CD4-positive, CD25-positive, alpha-beta regulatory T cell (primary cell): ENCODE data around the gene MRPS12. TPM values are rescaled to one million over a fixed set of nuclear protein-coding genes. Genes with fewer than 3 reads are reported as not detected.

Source experiments
- ATAC-seq, 2 donors: fragments of 150-1000 bp; cut with Tn5 transposase; one replicate each; pipeline ENCODE4 v1.10.0; 2021; ENCODE audit warnings: low read depth in 2 of 2, moderate number of reproducible peaks in 2 of 2, moderate library complexity in 1 of 2
- DNase-seq, 3 donors: peaks; one replicate each; pipeline versions ENCODE4 v3.0.0 to v3.0.0-alpha.2; 2012 to 2022; ENCODE audit warnings: mixed read lengths in 1 of 3
- H3K27ac ChIP-seq: one replicate; pipeline ENCODE4 v1.7.0; 2013; ENCODE audit warnings: mild to moderate bottlenecking, low read length; ENCODE audit not compliant: insufficient read depth, poor library complexity, severe bottlenecking
- H3K27me3 ChIP-seq: one replicate; pipeline ENCODE4 v1.7.0; 2013; ENCODE audit warnings: low read length; ENCODE audit not compliant: control insufficient read depth, insufficient read depth
- H3K36me3 ChIP-seq: one replicate; pipeline ENCODE4 v1.7.0; 2013; ENCODE audit warnings: mild to moderate bottlenecking, low read length, moderate library complexity; ENCODE audit not compliant: control insufficient read depth, insufficient read depth
- H3K4me1 ChIP-seq: 2 replicates; pipeline ENCODE4 v1.7.0; 2013; ENCODE audit warnings: mild to moderate bottlenecking, low read length; ENCODE audit not compliant: insufficient read depth, control insufficient read depth, poor library complexity, severe bottlenecking
- H3K4me3 ChIP-seq: one replicate; pipeline ENCODE4 v1.7.0; 2013; ENCODE audit warnings: low read depth, mild to moderate bottlenecking, low read length, moderate library complexity
- H3K9me3 ChIP-seq, 2 experiments: 1 replicate in 1 of 2; 2 replicates in 1 of 2; pipeline ENCODE4 v1.7.0; 2013; ENCODE audit warnings: low read length in 2 of 2, mild to moderate bottlenecking in 1 of 2, moderate library complexity in 1 of 2; ENCODE audit not compliant: control insufficient read depth in 2 of 2
- H3K27ac Mint-ChIP-seq, 3 donors: one replicate each; pipeline ENCODE4 v1.8.0; 2020 to 2022; ENCODE audit warnings: mild to moderate bottlenecking in 3 of 3, mixed read lengths in 3 of 3, moderate library complexity in 2 of 3
- H3K27me3 Mint-ChIP-seq: one replicate; pipeline ENCODE4 v1.8.0; 2022; ENCODE audit warnings: mild to moderate bottlenecking, mixed read lengths
- H3K36me3 Mint-ChIP-seq: one replicate; pipeline ENCODE4 v1.8.0; 2020; ENCODE audit warnings: mixed read lengths
- H3K4me1 Mint-ChIP-seq, 4 donors: one replicate each; pipeline ENCODE4 v1.8.0; 2020 to 2022; ENCODE audit warnings: mixed read lengths in 4 of 4, mild to moderate bottlenecking in 1 of 4
- H3K4me3 Mint-ChIP-seq, 4 donors: one replicate each; pipeline ENCODE4 v1.8.0; 2020 to 2022; ENCODE audit warnings: mild to moderate bottlenecking in 4 of 4, mixed read lengths in 4 of 4, moderate library complexity in 3 of 4
- H3K9me3 Mint-ChIP-seq, 7 donors: one replicate each; pipeline ENCODE4 v1.8.0; 2020 to 2022; ENCODE audit warnings: mixed read lengths in 7 of 7, mild to moderate bottlenecking in 3 of 7, moderate library complexity in 2 of 7
- polyA plus RNA-seq, 4 donors: library from polyadenylated mRNA; unstranded; fragments of 300-500 nt; fragmentation: Illumina TruSeq; gene quantifications; one replicate each; pipeline ENCODE4 v1.2.3, GENCODE V29; 2021
- total RNA-seq: library from RNA; stranded (reverse); gene quantifications from one replicate; pipeline ENCODE4 v1.2.3, GENCODE V29; 2022

The MRPS12 gene
- total and polyA plus RNA-seq, 5 donors from 2014 or later: 19.8 to 114 (median 106) TPM

DNA sequence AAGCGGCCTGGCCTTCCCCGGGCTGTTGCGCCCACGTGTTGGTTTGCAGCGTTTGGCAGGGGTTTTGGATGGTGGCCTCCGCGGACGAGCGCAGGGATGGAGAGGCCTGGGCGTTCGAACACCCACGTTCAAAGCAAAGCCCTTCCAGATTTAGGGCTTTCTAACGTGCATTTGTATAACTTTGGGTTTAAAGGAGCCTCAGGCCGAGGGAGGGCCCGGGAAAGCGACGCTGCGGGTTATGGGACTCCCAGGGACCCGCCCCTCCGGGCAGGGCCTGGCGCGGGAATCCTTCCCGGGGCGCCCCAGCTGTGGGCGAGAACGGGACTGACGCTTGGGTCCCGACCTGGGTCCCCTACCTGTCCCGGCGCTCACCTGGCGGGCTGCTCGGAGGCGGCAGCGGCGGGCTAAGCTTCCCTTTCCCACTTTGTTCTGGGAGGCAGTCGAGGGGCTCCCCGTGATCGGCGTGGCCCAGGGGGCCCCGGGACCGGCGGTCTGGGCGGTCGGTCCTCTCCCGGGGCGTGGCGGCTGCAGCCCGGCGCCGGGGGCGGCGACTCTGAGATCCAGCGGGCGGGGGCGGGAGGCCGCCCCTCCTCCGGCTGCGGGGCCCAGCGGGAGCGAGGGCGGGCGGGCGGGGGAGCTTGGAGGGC is 44.6 kb downstream of the MRPS12 start, which contains the start of gene FBXO17:
FBXO17 (minus strand) TSS at position 529 of the 647 bp plus-strand sequence. CDS start 25,423 bp downstream, outside the sequence.
- H3K4me1 ChIP-seq: no peaks in the 10 kb centered on the region

GRCh38 chr19:38975861-38976271 is 45.1 kb downstream of the MRPS12 start:
- Histone ChIP-seq H3K4me1 (no peaks in the 10 kb centered on the region), H3K27ac (no peak overlapping the region), H3K4me3 (no peak overlapping the region), H3K27me3 (peaks cover 3% of the 10 kb centered on the region), H3K9me3 (no peaks in the 10 kb centered on the region), H3K36me3 (no peaks in the 10 kb centered on the region)
- Mint-ChIP-seq H3K36me3 (no peaks in the 10 kb centered on the region), H3K4me3 (peak overlapping the region in 1 of 4 donors; percentile 72), H3K27ac (no peak overlapping the region), H3K27me3 (peaks cover 17% of the 10 kb centered on the region), H3K4me1 (peaks cover 0 to 21% (median 6%) of the 10 kb centered on the region in 4 donors), H3K9me3 (peaks cover 0 to 8% (median 3%) of the 10 kb centered on the region in 7 donors)
- no peak for DNase-seq
- no peak for ATAC-seq

More for the DNA sequence above, 44.6 kb downstream of the MRPS12 start, which contains the start of gene FBXO17:
- H3K27ac ChIP-seq: no peak within 1 kb of the TSS
- no peak within 1 kb of the TSS for H3K27ac Mint-ChIP-seq
- DNase-seq (no peak), ATAC-seq (no peak)
- peak within 1 kb of the TSS; percentile 7 to 72 (median 57) for H3K4me3 Mint-ChIP-seq
- H3K27me3 Mint-ChIP-seq: peaks cover 17% of the 10 kb centered on the region
- H3K36me3 Mint-ChIP-seq: no peaks in the 10 kb centered on the region
- H3K4me1 Mint-ChIP-seq: peaks cover 0 to 21% (median 6%) of the 10 kb centered on the region in 4 donors
- no peaks in the 10 kb centered on the region for H3K9me3 ChIP-seq
- H3K36me3 ChIP-seq: no peaks in the 10 kb centered on the region
- H3K27me3 ChIP-seq: peaks cover 3% of the 10 kb centered on the region
- no peak within 1 kb of the TSS for H3K4me3 ChIP-seq
- peaks cover 0 to 6% (median under 1%) of the 10 kb centered on the region in 7 donors for H3K9me3 Mint-ChIP-seq

DNA sequence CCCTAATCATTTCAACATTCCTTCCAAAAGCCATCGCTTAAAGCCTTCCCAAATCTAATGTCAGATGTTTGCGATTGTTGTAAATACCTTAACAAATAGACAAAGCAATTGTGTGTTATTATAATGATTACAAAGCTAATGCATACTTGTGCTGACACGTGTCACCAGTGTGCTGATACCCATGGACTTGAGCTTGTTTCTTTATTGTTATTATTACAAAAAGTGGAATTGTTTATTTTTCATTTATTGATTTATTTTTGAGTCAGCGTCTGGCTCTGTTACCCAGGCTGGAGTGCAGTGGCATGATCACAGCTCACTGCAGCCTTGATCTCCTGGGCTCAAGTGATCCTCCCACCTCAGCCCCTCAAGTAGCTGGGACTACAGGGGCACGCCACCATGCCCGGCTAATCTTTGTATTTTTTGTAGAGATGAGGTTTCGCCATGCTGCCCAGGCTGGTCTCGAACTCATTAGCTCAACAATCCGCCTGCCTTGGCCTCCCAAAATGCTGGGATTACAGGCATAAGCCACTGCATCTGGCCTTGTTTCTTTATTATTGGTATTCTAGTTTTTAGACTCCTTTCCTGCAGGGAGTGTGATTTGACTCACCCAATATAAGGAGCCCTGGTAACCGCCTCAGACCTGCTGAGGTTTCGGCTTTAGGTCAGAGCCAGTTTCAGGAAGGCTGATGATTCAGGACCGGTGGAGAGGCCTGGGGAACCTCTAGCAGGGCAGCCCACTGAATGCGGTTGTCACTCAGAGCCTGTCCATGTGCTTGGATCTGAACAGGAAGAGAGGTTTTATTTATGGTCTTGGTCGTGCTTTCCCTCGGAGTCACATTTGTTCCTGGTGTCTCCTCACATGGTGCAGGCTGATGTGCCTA is 46.9 kb downstream of the MRPS12 start:
- H3K4me1 ChIP-seq: no peaks in the 10 kb centered on the region
- H3K36me3 Mint-ChIP-seq: no peaks in the 10 kb centered on the region
- no peak overlapping the region for H3K4me3 Mint-ChIP-seq
- no peak overlapping the region for H3K27ac ChIP-seq
- peaks cover 3% of the 10 kb centered on the region for H3K27me3 ChIP-seq
- H3K27me3 Mint-ChIP-seq: peaks cover 17% of the 10 kb centered on the region
- no peak overlapping the region for H3K4me3 ChIP-seq
- peaks cover 0 to 21% (median 6%) of the 10 kb centered on the region in 4 donors for H3K4me1 Mint-ChIP-seq
- DNase-seq (peak in 1 of 3 donors; percentile 44), ATAC-seq (no peak)
- peak overlapping the region in 1 of 3 donors; percentile 82 for H3K27ac Mint-ChIP-seq
- H3K9me3 Mint-ChIP-seq: peaks cover 0 to 8% (median 3%) of the 10 kb centered on the region in 7 donors
- no peaks in the 10 kb centered on the region for H3K36me3 ChIP-seq
- H3K9me3 ChIP-seq: no peaks in the 10 kb centered on the region

DNA sequence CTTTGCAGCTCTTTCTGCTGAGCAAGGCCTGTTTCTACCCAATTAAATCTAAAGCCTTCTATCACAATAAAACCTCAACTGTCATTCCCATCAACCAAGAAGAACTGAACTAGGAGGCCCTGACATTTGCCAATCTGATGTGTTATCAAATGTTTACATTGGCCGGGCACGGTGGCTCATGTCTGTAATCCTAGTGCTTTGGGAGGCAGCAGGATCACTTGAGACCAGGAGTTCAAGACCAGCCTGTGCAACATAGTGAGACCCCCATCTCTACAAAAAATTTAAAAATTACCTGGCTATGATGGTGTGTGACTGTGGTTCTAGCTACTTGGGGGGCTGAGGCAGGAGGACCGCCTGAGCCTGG is 47.6 kb downstream of the MRPS12 start:
- Histone ChIP-seq H3K4me1 (no peaks in the 10 kb centered on the region), H3K27ac (no peak overlapping the region), H3K36me3 (no peaks in the 10 kb centered on the region), H3K27me3 (peaks cover 3% of the 10 kb centered on the region), H3K4me3 (no peak overlapping the region), H3K9me3 (no peaks in the 10 kb centered on the region)
- DNase-seq (no peak), ATAC-seq (no peak)
- H3K4me3 Mint-ChIP-seq: no peak overlapping the region
- H3K27me3 Mint-ChIP-seq: peaks cover 17% of the 10 kb centered on the region
- H3K36me3 Mint-ChIP-seq: no peaks in the 10 kb centered on the region
- no peak overlapping the region for H3K27ac Mint-ChIP-seq
- peaks cover 0 to 8% (median 3%) of the 10 kb centered on the region in 7 donors for H3K9me3 Mint-ChIP-seq
- peaks cover 0 to 21% (median 6%) of the 10 kb centered on the region in 4 donors for H3K4me1 Mint-ChIP-seq

DNA sequence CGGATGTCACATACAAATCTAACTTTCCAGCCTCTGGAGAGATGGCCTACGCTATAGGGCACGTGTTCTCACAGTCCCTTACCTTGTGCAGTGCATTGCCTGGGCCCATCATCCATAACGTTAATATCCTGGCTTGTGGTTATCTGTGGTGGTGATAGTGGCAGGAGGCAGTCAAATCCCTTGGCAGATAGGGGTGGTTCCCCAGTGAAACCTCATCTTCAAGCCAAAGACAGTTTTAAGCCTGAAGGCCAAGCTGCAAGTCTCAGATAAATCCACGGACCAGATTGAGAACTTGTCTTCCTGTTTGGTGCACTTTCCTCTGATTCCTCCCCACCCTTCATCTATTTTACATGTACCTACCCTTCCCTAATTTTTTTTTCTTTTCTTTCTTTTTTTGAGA is 49.1 kb downstream of the MRPS12 start:
- Mint-ChIP-seq H3K36me3 (no peaks in the 10 kb centered on the region), H3K4me3 (no peak overlapping the region), H3K27ac (no peak overlapping the region), H3K4me1 (peaks cover 0 to 18% (median 6%) of the 10 kb centered on the region in 4 donors), H3K27me3 (peaks cover 22% of the 10 kb centered on the region), H3K9me3 (peaks cover 0 to 8% (median 1%) of the 10 kb centered on the region in 7 donors)
- Histone ChIP-seq H3K36me3 (no peaks in the 10 kb centered on the region), H3K4me1 (no peaks in the 10 kb centered on the region), H3K4me3 (no peak overlapping the region), H3K27ac (no peak overlapping the region), H3K9me3 (no peaks in the 10 kb centered on the region), H3K27me3 (peaks cover under 1% of the 10 kb centered on the region)
- ATAC-seq (no peak), DNase-seq (no peak)

DNA sequence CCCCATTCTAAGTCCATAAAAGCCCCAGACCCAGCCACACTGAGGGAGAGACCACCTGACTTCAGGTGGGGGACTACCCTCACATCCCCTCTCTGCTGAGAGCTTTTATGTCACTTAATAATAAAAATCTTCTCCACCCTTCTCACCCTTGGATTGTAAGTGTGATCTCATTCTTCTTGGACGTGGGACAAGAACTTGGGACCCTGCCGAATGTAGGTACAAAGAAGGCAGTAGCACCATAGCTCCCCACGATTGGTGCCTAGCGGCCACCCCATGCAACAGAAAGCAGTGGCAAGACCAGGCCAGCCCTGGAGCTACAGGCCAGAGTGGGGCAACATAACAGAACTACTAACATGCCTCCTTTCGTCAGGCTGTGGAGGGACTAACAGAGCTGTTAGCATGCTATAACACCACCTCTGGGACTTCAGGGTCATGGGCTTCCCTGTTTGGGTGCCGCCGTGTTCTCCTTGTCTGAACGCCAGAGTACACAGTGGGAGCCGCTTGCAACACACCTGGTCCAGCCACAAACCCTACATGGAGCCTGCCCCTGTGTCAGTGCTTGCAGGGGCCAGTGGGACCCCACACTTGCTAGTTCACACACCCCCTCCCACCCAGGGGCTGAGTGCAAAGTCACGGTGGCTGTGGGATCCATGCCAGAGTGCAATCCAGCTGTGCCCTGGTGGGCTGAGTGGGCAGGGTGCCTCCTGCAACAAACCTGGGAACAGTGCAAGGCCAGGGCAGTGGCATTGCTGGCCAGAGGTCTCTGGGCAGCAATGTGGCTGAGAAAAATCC is 50.0 kb downstream of the MRPS12 start:
- H3K27me3 Mint-ChIP-seq: peaks cover 23% of the 10 kb centered on the region
- no peak overlapping the region for H3K4me3 Mint-ChIP-seq
- Histone ChIP-seq H3K27me3 (no peaks in the 10 kb centered on the region), H3K4me3 (no peak overlapping the region), H3K36me3 (no peaks in the 10 kb centered on the region), H3K27ac (no peak overlapping the region), H3K9me3 (peaks cover 0 to 5% of the 10 kb centered on the region in 2 experiments), H3K4me1 (no peaks in the 10 kb centered on the region)
- H3K27ac Mint-ChIP-seq: no peak overlapping the region
- H3K4me1 Mint-ChIP-seq: peaks cover 0 to 15% (median 6%) of the 10 kb centered on the region in 4 donors
- H3K9me3 Mint-ChIP-seq: peaks cover 0 to 8% (median 3%) of the 10 kb centered on the region in 7 donors
- H3K36me3 Mint-ChIP-seq: no peaks in the 10 kb centered on the region
- no peak for ATAC-seq
- no peak for DNase-seq
